Activated CD8-positive, alpha-beta T cell treated with anti-CD3 and anti-CD28 coated beads for 36 hours (primary cell): Measurements from ENCODE around the gene DNTT. TPM values are rescaled to one million over a fixed set of nuclear protein-coding genes. Genes with fewer than 3 reads are reported as not detected.
"Not testable (repeated sequence)": the region's sequence is repeated elsewhere in the genome, so short reads cannot be mapped to it uniquely, and the experiment has no call there.

Experiments
- ATAC-seq: fragments of 200-7000 bp; cut with Tn5 transposase; one replicate; pipeline ENCODE4 v1.10.0; 2021; ENCODE audit warnings: mild to moderate bottlenecking, moderate library complexity
- CTCF ChIA-PET: fragments of 350-600 bp; sonication (Branson Sonifier 250); formaldehyde crosslinking; loops from one replicate; lab custom pipeline; 2021; ENCODE audit warnings: antibody characterized with exemption; lab: Charles Lee
- POLR2A ChIA-PET: fragments of 350-600 bp; sonication (Branson Sonifier 250); formaldehyde crosslinking; loops from one replicate; lab custom pipeline; 2021; ENCODE audit warnings: antibody characterized with exemption; lab: Charles Lee
- DNase-seq: peaks from one replicate; pipeline ENCODE4 v3.0.0-alpha.2; 2020
- H3K27ac Mint-ChIP-seq: one replicate; pipeline ENCODE4 v1.8.0; 2021; ENCODE audit warnings: mild to moderate bottlenecking, mixed read lengths
- H3K27me3 Mint-ChIP-seq: one replicate; pipeline ENCODE4 v1.8.0; 2021; ENCODE audit warnings: mixed read lengths
- H3K36me3 Mint-ChIP-seq: one replicate; pipeline ENCODE4 v1.8.0; 2021; ENCODE audit warnings: low read depth, mixed read lengths
- H3K4me1 Mint-ChIP-seq: one replicate; pipeline ENCODE4 v1.8.0; 2021; ENCODE audit warnings: low read depth, mixed read lengths
- H3K4me3 Mint-ChIP-seq: one replicate; pipeline ENCODE4 v1.8.0; 2021; ENCODE audit warnings: mild to moderate bottlenecking, moderate library complexity, mixed read lengths
- H3K9me3 Mint-ChIP-seq: one replicate; pipeline ENCODE4 v1.8.0; 2021; ENCODE audit warnings: mixed read lengths
- intact Hi-C: fragments of 100-400 bp; cut with micrococcal nuclease; formaldehyde crosslinking; loops from one replicate; pipeline ENCODE4 v1.10.0; 2022
- total RNA-seq, 2 experiments: library from RNA; stranded (reverse); gene quantifications; one replicate each; pipeline ENCODE4 v1.2.3, GENCODE V29; 2021
- TF ChIP-seq, protein P1 (sequence below): fragments of 200-600 bp; IDR thresholded peaks from one replicate; pipeline ENCODE4 v1.8.0; 2022; ENCODE audit warnings: antibody characterized with exemption, mild to moderate bottlenecking

DNTT gene
- total RNA-seq, 2 experiments from 2014 or later: not detected

DNA sequence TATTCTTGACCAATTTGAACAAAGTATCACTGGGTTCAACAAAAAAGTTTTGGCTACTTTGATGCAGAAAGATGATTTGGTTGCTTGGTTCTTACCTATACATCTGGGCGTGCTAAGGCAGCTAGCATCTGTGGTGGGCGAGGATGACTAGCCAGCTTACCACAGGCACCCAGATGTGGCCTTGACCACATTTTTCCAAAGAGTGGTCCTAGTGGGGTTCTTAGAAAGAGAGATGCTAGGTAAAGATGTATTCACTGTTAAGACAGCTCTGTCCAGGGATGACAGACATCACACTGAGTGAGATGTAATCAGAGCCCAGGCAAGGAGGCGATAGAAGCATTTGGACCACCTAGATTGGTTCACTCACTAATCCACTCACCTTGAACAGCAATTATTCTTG, 785 bp downstream of the DNTT start:
- Mint-ChIP-seq H3K27ac (no peak overlapping the region), H3K4me1 (peaks cover 35% of the 10 kb centered on the region), H3K4me3 (no peak overlapping the region), H3K36me3 (no peaks in the 10 kb centered on the region), H3K9me3 (no peaks in the 10 kb centered on the region), H3K27me3 (peaks cover 6% of the 10 kb centered on the region)
- ChIA-PET POLR2A (no interaction called here), CTCF (interaction anchor here (1.7 to 4.2 kb wide), 3 partner anchors 11 to 76 kb away, joined by 4 to 22 read pairs (median 11); no protein-coding TSS in a partner anchor)
- TF ChIP-seq, protein P1, sequence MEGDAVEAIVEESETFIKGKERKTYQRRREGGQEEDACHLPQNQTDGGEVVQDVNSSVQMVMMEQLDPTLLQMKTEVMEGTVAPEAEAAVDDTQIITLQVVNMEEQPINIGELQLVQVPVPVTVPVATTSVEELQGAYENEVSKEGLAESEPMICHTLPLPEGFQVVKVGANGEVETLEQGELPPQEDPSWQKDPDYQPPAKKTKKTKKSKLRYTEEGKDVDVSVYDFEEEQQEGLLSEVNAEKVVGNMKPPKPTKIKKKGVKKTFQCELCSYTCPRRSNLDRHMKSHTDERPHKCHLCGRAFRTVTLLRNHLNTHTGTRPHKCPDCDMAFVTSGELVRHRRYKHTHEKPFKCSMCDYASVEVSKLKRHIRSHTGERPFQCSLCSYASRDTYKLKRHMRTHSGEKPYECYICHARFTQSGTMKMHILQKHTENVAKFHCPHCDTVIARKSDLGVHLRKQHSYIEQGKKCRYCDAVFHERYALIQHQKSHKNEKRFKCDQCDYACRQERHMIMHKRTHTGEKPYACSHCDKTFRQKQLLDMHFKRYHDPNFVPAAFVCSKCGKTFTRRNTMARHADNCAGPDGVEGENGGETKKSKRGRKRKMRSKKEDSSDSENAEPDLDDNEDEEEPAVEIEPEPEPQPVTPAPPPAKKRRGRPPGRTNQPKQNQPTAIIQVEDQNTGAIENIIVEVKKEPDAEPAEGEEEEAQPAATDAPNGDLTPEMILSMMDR: no peak
- DNase-seq (peak; percentile 56), ATAC-seq (peak; percentile 56)
- intact Hi-C loops: no loop called here

DNA sequence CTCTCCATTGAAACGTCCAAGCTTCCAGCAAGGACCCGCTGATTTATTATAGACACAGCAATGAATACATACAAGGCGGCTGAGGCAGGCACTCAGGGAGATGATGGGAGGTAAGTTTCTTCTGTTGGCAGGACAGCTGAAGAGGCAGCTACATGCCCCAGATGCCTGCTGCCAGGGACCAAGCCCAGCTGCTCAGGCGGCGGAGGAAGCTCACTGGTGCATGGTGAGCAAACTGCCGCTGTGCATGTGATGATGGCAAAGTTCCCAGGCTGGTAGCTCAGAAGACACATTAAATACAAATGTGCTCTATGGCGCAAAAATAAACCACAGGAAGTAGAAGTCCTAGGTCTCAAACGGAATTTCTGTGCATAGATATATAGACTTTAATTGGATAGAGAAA, 2.3 kb downstream of the DNTT start:
- Mint-ChIP-seq H3K4me1 (peaks cover 22% of the 10 kb centered on the region), H3K9me3 (no peaks in the 10 kb centered on the region), H3K36me3 (no peaks in the 10 kb centered on the region), H3K4me3 (no peak overlapping the region), H3K27me3 (peaks cover 6% of the 10 kb centered on the region), H3K27ac (no peak overlapping the region)
- POLR2A ChIA-PET: no interaction called here
- DNase-seq (peak; percentile 19), ATAC-seq (peak; percentile 24)
- CTCF ChIA-PET: interaction anchor here (3.0 to 4.2 kb wide), 2 partner anchors 12 to 77 kb away, joined by 11 to 22 read pairs; no protein-coding TSS in a partner anchor
- intact Hi-C loops: no loop called here
- TF ChIP-seq, protein P1: no peak

DNA sequence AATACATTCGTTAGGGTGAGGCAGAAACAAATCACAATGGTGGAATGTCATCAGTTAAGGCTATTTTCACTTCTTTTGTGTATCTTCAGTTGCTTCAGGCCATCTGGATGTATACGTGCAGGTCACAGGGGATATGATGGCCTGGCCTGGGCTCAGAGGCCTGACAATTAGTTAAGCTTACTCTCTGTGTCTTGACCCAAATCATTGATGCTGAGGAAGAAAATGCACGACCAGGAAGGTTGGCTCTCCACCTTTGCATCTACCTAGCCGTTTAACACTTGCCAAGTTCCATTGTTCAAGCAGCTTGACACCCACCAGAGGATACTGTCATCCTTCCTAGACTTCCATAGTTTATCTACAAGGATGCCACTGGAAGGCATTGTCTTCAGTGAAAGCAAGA, 4.6 kb downstream of the DNTT start:
- POLR2A ChIA-PET, H3K4me3 Mint-ChIP-seq, H3K27me3 Mint-ChIP-seq, DNase-seq, ATAC-seq, H3K9me3 Mint-ChIP-seq, H3K27ac Mint-ChIP-seq, intact Hi-C loops, H3K36me3 Mint-ChIP-seq: not testable (repeated sequence)
- CTCF ChIA-PET: interaction anchor here (1.4 to 4.2 kb wide), 4 partner anchors 9 to 292 kb away, joined by 4 to 22 read pairs (median 4); no protein-coding TSS in a partner anchor
- H3K4me1 Mint-ChIP-seq: peaks cover 21% of the 10 kb centered on the region

DNA sequence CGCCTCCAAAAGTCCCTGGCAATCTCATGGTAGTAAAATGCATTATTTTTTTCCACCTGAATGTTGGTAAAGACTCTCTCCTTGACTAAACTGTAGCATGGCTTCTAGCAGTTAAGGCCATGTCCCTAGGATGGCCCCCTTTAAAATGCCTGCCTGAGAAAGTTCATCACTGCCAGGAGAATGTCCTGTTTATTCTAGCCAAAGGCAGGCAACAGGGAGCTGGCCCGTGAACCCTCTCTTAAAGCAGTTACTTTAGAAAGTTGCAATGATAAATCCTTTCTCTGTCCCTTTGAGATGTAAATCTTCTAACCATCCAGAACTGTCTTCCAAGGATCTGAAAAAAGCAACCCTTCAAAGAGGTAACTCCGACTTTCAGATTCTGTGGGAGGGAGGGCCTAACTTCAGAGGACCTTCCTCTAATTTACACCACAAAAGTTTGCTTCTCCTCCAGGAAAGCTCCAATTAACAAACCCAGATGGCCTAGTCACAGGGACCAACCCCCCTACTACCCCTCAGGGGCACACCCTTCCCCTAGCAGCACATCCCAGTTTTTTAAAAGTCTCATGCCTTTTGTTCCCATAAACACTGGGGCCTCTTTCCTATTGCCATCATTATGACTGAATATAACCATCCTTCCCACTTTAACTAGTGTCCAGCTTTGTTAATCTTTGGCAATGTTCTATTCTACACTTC, 5.5 kb downstream of the DNTT start:
- H3K27me3 Mint-ChIP-seq: peaks cover 6% of the 10 kb centered on the region
- H3K9me3 Mint-ChIP-seq: no peaks in the 10 kb centered on the region
- TF ChIP-seq, protein P1: no peak
- no peak for ATAC-seq
- ChIA-PET POLR2A (no interaction called here), CTCF (interaction anchor here (1.7 kb wide), 1 partner anchor 29 kb away, joined by 5 read pairs; no protein-coding TSS in a partner anchor)
- intact Hi-C loops: no loop called here
- no peak for DNase-seq
- H3K27ac Mint-ChIP-seq: no peak overlapping the region
- no peaks in the 10 kb centered on the region for H3K36me3 Mint-ChIP-seq
- H3K4me3 Mint-ChIP-seq: no peak overlapping the region
- H3K4me1 Mint-ChIP-seq: peaks cover 14% of the 10 kb centered on the region

DNA sequence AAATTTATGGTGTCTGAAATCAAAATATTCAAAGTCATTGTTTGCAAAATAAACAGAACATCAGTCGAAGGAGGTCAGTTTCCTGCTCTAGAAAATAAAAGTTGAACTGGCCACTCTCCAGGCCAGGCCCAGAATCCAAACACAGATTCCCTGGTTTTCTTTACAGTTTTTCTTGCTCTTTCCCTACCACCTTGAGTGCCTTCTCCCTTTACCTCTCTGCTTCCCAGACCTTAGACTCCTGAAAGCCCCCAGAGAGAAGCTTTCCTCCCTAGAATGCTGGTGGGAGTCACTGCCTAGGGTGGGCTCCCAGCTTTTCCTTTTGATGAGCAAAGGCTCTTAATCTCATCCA, 6.1 kb downstream of the DNTT start:
- ATAC-seq: no peak
- Mint-ChIP-seq H3K27me3 (peaks cover 6% of the 10 kb centered on the region), H3K36me3 (no peaks in the 10 kb centered on the region), H3K27ac (no peak overlapping the region), H3K4me3 (no peak overlapping the region), H3K9me3 (no peaks in the 10 kb centered on the region), H3K4me1 (peaks cover 9% of the 10 kb centered on the region)
- intact Hi-C loops: no loop called here
- TF ChIP-seq, protein P1: no peak
- ChIA-PET POLR2A (no interaction called here), CTCF (interaction anchor here (1.7 kb wide), 1 partner anchor 29 kb away, joined by 5 read pairs; no protein-coding TSS in a partner anchor)
- no peak for DNase-seq
